Measurements from ENCODE around the gene NRBP1.
"Not testable (repeated sequence)": the region's sequence is repeated elsewhere in the genome, so short reads cannot be mapped to it uniquely, and the experiment has no call there.

NRBP1 gene

DNA sequence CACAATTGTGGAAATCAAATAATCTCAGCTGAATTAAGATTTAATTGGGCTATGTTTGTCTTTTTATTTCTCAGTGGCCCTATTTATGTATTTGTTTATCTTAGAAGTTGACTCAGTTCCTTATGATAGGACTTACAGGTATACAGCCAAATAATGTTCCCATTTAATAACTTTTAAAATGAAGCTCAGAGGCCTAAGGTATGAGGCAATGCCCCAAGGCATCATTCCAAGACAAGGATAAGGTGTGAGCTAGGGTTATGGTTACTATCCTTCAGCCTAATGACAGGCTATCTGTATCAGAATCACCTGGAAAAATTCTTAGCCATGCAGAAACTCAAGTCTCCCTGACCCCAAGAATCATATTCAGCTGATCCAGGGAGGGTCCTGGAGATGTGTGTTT is 7.4 kb upstream of the NRBP1 start:
- H3K27ac ChIP-seq (ENCODE audit: low read depth, low read length): no peak overlapping the region
- H2AFZ ChIP-seq (ENCODE audit: low read depth, low read length, severe bottlenecking): no peak overlapping the region
- H4K20me1 ChIP-seq (ENCODE audit: low read depth, low read length): no peaks in the 10 kb centered on the region
- H3F3A ChIP-seq (ENCODE audit: insufficient read depth): 0 out of 2 replicates have a peak, but pooled peaks cover 3% of the 10 kb centered on the region
- H3K9me2 ChIP-seq (replicated peaks; ENCODE audit: insufficient read depth, low read length): no peaks in the 10 kb centered on the region
- H3K4me3 ChIP-seq (ENCODE audit: insufficient read depth, low read length, poor library complexity, severe bottlenecking): no peak overlapping the region
- no peaks in the 10 kb centered on the region for H3K79me2 ChIP-seq (ENCODE audit: insufficient read depth, low read length)
- TF ChIP-seq CTCF (IDR thresholded peaks at IDR 0.05; ENCODE audit: insufficient read depth, low read length, poor library complexity, severe bottlenecking) (no peak), EZH2phosphoT487 (conservative IDR thresholded peaks at IDR 0.05; ENCODE audit: low read length) (no peak)
- no peaks in the 10 kb centered on the region for H3K9me3 ChIP-seq (ENCODE audit: insufficient read depth, low read length)
- H3K36me3 ChIP-seq (ENCODE audit: low read length): no peaks in the 10 kb centered on the region
- H3K9ac ChIP-seq (ENCODE audit: low read length): no peak overlapping the region
- H3K4me2 ChIP-seq (ENCODE audit: low read depth, low read length, poor library complexity, severe bottlenecking): no peak overlapping the region
- H3K27me3 ChIP-seq (ENCODE audit: low read length): no peaks in the 10 kb centered on the region

DNA sequence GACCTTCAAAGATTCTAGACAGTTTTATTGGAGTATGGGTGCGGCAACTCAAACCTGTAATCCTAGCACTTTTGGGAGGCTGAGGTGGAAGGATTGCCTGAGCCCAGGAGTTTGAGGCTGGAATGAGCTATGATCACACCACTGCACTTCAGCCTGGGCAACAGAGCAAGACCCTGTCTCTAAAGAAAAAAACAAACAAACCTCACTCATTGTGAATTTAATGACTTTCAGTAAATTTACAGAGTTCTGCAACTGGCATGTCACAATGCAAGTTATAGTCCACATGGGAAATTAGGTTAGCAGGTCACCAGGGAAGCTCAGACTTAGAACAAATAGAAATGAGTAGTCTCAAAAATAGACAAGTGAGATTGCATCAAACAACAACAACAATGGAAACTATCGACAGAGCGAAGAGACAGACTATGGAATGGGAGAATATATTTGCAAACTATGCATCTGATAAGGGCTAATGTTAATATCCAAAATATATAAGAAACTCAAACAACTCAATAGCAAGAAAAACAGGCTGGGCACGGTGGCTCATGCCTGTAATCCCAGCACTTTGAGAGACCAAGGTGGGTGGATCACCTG is 6.7 kb upstream of the NRBP1 start:
- Histone ChIP-seq H3F3A (ENCODE audit: insufficient read depth) (0 out of 2 replicates have a peak, but pooled peaks cover 3% of the 10 kb centered on the region), H3K9ac (ENCODE audit: low read length) (no peak overlapping the region), H3K4me2 (ENCODE audit: low read depth, low read length, poor library complexity, severe bottlenecking) (no peak overlapping the region), H3K79me2 (ENCODE audit: insufficient read depth, low read length) (no peaks in the 10 kb centered on the region), H3K27ac (ENCODE audit: low read depth, low read length) (no peak overlapping the region), H3K9me3 (ENCODE audit: insufficient read depth, low read length) (no peaks in the 10 kb centered on the region), H3K27me3 (ENCODE audit: low read length) (no peaks in the 10 kb centered on the region), H3K36me3 (ENCODE audit: low read length) (no peaks in the 10 kb centered on the region), H2AFZ (ENCODE audit: low read depth, low read length, severe bottlenecking) (no peak overlapping the region), H4K20me1 (ENCODE audit: low read depth, low read length) (no peaks in the 10 kb centered on the region), H3K9me2 (replicated peaks; ENCODE audit: insufficient read depth, low read length) (no peaks in the 10 kb centered on the region), H3K4me3 (ENCODE audit: insufficient read depth, low read length, poor library complexity, severe bottlenecking) (no peak overlapping the region)
- TF ChIP-seq CTCF (IDR thresholded peaks at IDR 0.05; ENCODE audit: insufficient read depth, low read length, poor library complexity, severe bottlenecking): no peak

DNA sequence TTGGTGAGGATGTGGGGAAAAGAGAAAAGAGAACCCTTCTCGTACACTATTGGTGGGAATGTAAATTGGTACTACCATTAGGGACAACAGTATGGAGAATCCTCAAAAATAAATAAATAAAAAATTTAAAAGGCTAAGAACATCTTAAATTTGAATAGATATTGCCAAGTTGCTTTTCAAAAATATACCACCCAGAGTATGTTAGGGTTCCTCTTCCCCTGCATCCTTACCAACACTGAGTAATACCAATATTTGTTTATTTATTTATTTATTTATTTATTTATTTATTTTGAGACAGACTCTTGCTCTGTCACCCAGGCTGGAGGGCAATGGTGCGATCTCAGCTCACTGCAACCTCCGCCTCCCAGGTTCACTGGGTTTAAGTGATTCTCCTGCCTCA is 5.5 kb upstream of the NRBP1 start:
- Histone ChIP-seq H3K27me3 (ENCODE audit: low read length) (no peaks in the 10 kb centered on the region), H3K9me3 (ENCODE audit: insufficient read depth, low read length) (no peaks in the 10 kb centered on the region), H3K4me2 (ENCODE audit: low read depth, low read length, poor library complexity, severe bottlenecking) (no peak overlapping the region), H3F3A (ENCODE audit: insufficient read depth) (0 out of 2 replicates have a peak, but pooled peaks cover 3% of the 10 kb centered on the region), H3K79me2 (ENCODE audit: insufficient read depth, low read length) (no peaks in the 10 kb centered on the region), H3K36me3 (ENCODE audit: low read length) (no peaks in the 10 kb centered on the region), H3K9me2 (replicated peaks; ENCODE audit: insufficient read depth, low read length) (no peaks in the 10 kb centered on the region), H3K9ac (ENCODE audit: low read length) (no peak overlapping the region), H2AFZ (ENCODE audit: low read depth, low read length, severe bottlenecking) (no peak overlapping the region), H3K27ac (ENCODE audit: low read depth, low read length) (no peak overlapping the region), H3K4me3 (ENCODE audit: insufficient read depth, low read length, poor library complexity, severe bottlenecking) (no peak overlapping the region), H4K20me1 (ENCODE audit: low read depth, low read length) (no peaks in the 10 kb centered on the region)
- TF ChIP-seq CTCF (IDR thresholded peaks at IDR 0.05; ENCODE audit: insufficient read depth, low read length, poor library complexity, severe bottlenecking): no peak
- no peak for TF ChIP-seq EZH2phosphoT487 (conservative IDR thresholded peaks at IDR 0.05; ENCODE audit: low read length)

- not testable (repeated sequence) for H3K9me2 ChIP-seq (replicated peaks; ENCODE audit: insufficient read depth, low read length); H3F3A ChIP-seq (ENCODE audit: insufficient read depth); H3K27me3 ChIP-seq (ENCODE audit: low read length); H3K4me3 ChIP-seq (ENCODE audit: insufficient read depth, low read length, poor library complexity, severe bottlenecking); H4K20me1 ChIP-seq (ENCODE audit: low read depth, low read length); H3K27ac ChIP-seq (ENCODE audit: low read depth, low read length); H3K9me3 ChIP-seq (ENCODE audit: insufficient read depth, low read length); H3K4me2 ChIP-seq (ENCODE audit: low read depth, low read length, poor library complexity, severe bottlenecking); H3K36me3 ChIP-seq (ENCODE audit: low read length); H3K9ac ChIP-seq (ENCODE audit: low read length); H2AFZ ChIP-seq (ENCODE audit: low read depth, low read length, severe bottlenecking)
- peaks cover 10% of the 10 kb centered on the region for H3K79me2 ChIP-seq (ENCODE audit: insufficient read depth, low read length)
Measured at GRCh38 chr2:27425039-27425438, 3.4 kb upstream of the NRBP1 start.

Data from SU-DHL-6 (cell line).